Measurements from ENCODE around the gene BPIFA2.

Gene BPIFA2

DNA sequence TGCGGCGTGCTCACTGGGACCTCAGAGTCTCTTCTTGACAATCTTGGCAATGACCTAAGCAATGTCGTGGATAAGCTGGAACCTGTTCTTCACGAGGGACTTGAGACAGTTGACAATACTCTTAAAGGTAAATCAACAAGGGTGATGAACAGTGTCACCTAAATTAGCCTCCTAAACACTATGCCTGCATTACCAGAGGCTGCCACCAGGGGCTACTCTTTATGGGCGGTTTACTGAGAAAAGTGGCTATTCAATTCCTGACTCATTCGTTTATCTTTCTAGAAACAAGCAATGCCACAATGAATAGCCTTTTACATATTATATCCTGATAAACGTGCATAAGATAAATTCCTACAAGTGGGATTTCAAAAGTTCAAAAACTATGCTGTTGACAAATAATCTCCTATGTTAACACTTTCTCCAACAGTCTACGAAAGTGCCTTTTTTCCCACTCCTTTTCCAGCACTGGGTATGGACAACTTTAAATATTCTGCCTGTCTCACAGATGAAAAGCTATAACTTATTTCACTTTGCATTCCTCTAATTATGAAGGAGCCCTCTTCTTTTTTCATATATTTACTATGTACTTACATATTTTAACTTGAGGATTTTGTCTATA, 1.3 kb downstream of the BPIFA2 start:
- TF ChIP-seq, protein P1, sequence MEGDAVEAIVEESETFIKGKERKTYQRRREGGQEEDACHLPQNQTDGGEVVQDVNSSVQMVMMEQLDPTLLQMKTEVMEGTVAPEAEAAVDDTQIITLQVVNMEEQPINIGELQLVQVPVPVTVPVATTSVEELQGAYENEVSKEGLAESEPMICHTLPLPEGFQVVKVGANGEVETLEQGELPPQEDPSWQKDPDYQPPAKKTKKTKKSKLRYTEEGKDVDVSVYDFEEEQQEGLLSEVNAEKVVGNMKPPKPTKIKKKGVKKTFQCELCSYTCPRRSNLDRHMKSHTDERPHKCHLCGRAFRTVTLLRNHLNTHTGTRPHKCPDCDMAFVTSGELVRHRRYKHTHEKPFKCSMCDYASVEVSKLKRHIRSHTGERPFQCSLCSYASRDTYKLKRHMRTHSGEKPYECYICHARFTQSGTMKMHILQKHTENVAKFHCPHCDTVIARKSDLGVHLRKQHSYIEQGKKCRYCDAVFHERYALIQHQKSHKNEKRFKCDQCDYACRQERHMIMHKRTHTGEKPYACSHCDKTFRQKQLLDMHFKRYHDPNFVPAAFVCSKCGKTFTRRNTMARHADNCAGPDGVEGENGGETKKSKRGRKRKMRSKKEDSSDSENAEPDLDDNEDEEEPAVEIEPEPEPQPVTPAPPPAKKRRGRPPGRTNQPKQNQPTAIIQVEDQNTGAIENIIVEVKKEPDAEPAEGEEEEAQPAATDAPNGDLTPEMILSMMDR (conservative IDR thresholded peaks at IDR 0.05), result peak; percentile 83
- no peak for TF ChIP-seq ZFX (IDR thresholded peaks at IDR 0.05)
- no peak overlapping the region for H3K27ac ChIP-seq

DNA sequence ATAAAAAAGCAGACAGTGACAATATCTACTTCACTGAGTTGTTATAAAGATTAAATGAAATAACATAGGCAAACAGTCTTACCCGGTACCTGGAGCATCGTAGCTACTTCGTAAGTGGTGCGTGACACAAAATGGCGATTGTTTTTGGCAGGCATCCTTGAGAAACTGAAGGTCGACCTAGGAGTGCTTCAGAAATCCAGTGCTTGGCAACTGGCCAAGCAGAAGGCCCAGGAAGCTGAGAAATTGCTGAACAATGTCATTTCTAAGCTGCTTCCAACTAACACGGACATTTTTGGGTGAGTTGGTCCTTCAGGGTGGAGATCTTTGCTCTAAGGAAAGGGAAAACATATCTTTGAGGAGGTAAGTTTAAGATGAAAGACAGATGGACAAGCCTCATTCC, 4.8 kb downstream of the BPIFA2 start:
- no peak overlapping the region for H3K27ac ChIP-seq
- TF ChIP-seq, protein P1 (conservative IDR thresholded peaks at IDR 0.05), result no peak
- no peak for TF ChIP-seq ZFX (IDR thresholded peaks at IDR 0.05)

DNA sequence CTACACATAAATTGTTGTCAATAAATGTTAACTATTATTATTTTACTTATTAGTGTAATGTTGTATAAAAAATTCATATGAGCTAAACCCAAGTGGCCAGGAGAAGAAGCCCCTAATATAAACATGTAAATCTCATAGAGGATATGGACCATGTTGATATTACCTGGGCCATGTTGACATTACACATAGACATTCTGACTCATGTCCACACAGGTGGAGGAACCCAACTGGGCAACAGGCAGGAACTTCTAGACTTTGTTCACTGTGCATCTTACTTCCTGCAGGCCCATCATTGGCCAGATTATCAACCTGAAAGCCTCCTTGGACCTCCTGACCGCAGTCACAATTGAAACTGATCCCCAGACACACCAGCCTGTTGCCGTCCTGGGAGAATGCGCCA, 7.2 kb downstream of the BPIFA2 start:
- no peak for TF ChIP-seq ZFX (IDR thresholded peaks at IDR 0.05)
- TF ChIP-seq, protein P1 (conservative IDR thresholded peaks at IDR 0.05), result no peak
- no peak overlapping the region for H3K27ac ChIP-seq

DNA sequence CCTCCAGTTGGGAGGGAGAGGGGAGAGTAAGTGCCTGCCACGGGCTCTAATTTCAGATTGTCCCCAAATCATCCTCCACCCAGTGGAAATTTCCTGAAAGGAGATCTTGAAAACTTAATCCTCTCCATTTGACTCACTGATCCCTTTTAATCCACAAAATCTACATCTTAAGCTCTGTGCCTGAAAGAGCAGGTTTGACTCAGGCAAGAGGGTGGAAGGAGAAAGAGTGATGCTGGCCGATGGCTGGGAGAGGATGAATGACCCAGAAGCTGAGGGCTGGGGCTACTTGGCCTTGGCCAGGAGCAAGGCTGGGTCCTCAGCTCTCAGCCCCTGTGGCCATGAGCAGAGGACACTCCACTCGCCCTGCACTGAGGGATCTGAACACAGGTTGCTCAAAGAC, 8.1 kb downstream of the BPIFA2 start:
- no peak overlapping the region for H3K27ac ChIP-seq
- no peak for TF ChIP-seq ZFX (IDR thresholded peaks at IDR 0.05)
- TF ChIP-seq, protein P1 (conservative IDR thresholded peaks at IDR 0.05), result no peak

DNA sequence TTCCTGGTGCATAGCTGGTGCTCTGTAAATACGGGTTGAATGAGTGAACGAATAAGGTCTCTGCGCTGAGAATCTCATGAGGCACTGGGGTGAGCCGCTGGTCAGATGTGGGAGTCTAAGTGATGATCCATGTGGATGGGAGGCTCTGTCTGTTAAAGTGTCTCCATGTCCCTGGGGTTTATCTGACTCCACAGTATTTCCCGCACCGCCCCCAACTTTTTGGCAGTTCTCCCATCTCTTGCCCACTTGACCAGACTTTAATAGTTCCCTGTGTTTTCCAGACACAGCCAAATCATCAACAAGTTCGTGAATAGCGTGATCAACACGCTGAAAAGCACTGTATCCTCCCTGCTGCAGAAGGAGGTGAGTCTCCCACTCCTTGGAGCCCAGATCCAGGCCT, 9.9 kb downstream of the BPIFA2 start:
- TF ChIP-seq ZFX (IDR thresholded peaks at IDR 0.05), result no peak
- H3K27ac ChIP-seq, result no peak overlapping the region

DNA sequence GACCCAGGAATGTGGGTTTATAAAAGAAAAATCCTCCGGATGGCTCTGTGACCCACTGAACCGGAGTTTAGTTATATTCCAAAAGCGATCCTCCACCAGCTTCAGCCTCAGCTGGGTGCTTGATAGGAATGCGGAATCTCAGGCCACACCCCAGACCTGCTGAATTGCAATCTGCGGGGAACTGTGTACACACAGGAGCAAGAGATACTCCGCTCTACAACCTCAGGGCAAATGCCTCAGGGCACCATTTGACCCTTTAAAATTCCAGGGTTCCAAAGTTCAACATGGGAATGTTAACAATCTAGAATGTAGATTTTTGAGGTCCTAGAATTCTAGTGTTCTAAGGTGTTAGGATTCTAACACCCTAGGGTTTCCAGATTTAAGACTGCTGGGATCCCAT, 10.8 kb downstream of the BPIFA2 start:
- no peak overlapping the region for H3K27ac ChIP-seq
- TF ChIP-seq, protein P1 (conservative IDR thresholded peaks at IDR 0.05), result no peak
- TF ChIP-seq ZFX (IDR thresholded peaks at IDR 0.05), result no peak

DNA sequence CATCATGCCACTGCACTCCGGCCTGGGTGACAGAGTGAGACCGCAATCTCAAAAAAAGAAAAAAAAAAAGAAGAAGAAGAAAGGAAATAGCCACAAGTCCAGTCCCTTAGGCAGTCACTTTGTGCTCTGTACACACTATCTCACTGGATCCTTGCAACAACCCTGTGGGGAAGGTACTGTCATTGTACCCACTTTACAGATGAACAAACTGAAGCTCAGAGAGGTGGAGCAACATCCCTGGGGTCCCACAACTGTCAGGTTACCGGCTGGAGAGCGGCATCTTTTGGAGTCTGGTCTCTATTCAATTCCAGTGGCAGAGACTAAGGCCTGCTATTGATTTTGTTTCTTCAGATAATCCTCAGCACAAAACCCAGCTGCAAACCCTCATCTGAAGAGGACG, 12.2 kb downstream of the BPIFA2 start:
- TF ChIP-seq ZFX (IDR thresholded peaks at IDR 0.05), result no peak
- TF ChIP-seq, protein P1 (conservative IDR thresholded peaks at IDR 0.05), result no peak
- H3K27ac ChIP-seq, result no peak overlapping the region

DNA sequence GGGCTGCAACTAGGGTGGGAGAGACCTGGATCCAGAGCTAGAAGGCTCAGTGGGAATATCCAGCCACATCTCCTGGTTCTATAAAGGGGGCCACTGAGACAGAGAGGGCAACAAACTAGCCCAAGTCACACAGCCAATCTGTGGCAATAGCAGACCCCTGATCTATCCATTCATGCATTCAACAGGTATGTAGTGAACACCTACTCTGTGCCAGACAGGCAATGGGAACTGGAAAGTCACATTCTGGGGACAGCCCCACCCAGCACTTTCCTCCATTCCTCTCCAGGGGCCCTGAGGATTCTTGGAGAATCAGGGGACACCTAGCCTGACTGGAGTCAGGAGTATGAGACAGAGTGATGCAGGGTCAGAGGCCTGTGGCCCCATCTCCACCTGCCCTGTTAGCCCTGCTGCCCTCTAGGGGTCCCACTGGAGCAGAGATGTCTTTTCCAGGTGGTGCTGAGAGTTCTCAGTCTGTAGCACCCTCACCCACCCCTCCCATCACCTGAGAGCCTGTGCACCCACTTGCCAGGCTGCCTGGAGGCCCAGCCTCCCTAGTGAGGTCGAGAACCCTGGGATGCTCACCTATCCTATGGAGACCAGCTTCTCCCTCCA, 13.6 kb downstream of the BPIFA2 start:
- TF ChIP-seq, protein P1 (conservative IDR thresholded peaks at IDR 0.05), result no peak
- no peak for TF ChIP-seq ZFX (IDR thresholded peaks at IDR 0.05)
- no peak overlapping the region for H3K27ac ChIP-seq

Data from C4-2B (cell line).